Endodermal cell (in vitro differentiated cells): ENCODE measurements around the gene GOT1. TPM values are rescaled to one million over a fixed set of nuclear protein-coding genes. Genes with fewer than 3 reads are reported as not detected.

Source experiments
- DNase-seq: peaks from one replicate; pipeline ENCODE4 v3.0.0-alpha.2; 2017
- H3K27ac ChIP-seq: 2 replicates; pipeline ENCODE4 v1.5.1; 2013; ENCODE audit warnings: mild to moderate bottlenecking, low read depth, low read length, moderate library complexity
- H3K27me3 ChIP-seq: 2 replicates; pipeline ENCODE4 v1.6.1; 2013; ENCODE audit warnings: mild to moderate bottlenecking, low read length, moderate library complexity; ENCODE audit not compliant: insufficient read depth, control insufficient read depth, poor library complexity, severe bottlenecking
- H3K36me3 ChIP-seq: 2 replicates; pipeline ENCODE4 v1.7.0; 2013; ENCODE audit warnings: mild to moderate bottlenecking, low read length, moderate library complexity; ENCODE audit not compliant: control insufficient read depth, insufficient read depth
- H3K4me1 ChIP-seq: one replicate; pipeline ENCODE4 v1.7.0; 2013; ENCODE audit warnings: low read length; ENCODE audit not compliant: control insufficient read depth, insufficient read depth
- H3K4me3 ChIP-seq: 2 replicates; pipeline ENCODE4 v1.5.1; 2013; ENCODE audit warnings: mild to moderate bottlenecking, low read length, moderate library complexity
- H3K9ac ChIP-seq: 2 replicates; pipeline ENCODE4 v1.6.1; 2013; ENCODE audit warnings: mild to moderate bottlenecking, low read length, moderate library complexity; ENCODE audit not compliant: poor library complexity, severe bottlenecking; ENCODE audit errors: extremely low read depth
- H3K9me3 ChIP-seq: 2 replicates; pipeline ENCODE4 v1.6.1; 2013; ENCODE audit warnings: mild to moderate bottlenecking, low read length, moderate library complexity; ENCODE audit not compliant: control insufficient read depth
- H3K27ac Mint-ChIP-seq: 2 replicates; pipeline ENCODE4 v1.8.0; 2020; ENCODE audit warnings: mixed read lengths
- H3K27me3 Mint-ChIP-seq: 2 replicates; pipeline ENCODE4 v1.8.0; 2021; ENCODE audit warnings: mild to moderate bottlenecking, mixed read lengths; ENCODE audit not compliant: insufficient read depth
- H3K36me3 Mint-ChIP-seq: 2 replicates; pipeline ENCODE4 v1.8.0; 2020; ENCODE audit warnings: low read depth, mixed read lengths
- H3K4me1 Mint-ChIP-seq: 2 replicates; pipeline ENCODE4 v1.8.0; 2020; ENCODE audit warnings: mixed read lengths
- H3K4me3 Mint-ChIP-seq: 2 replicates; pipeline ENCODE4 v1.8.0; 2020; ENCODE audit warnings: mild to moderate bottlenecking, moderate library complexity, mixed read lengths
- H3K9me3 Mint-ChIP-seq: 2 replicates; pipeline ENCODE4 v1.8.0; 2020; ENCODE audit warnings: mild to moderate bottlenecking, mixed read lengths
- CTCF ChIP-seq: fragments of 200-600 bp; sonication (generic); conservative IDR thresholded peaks from 2 replicates; pipeline ENCODE4 v1.5.0; 2021; ENCODE audit warnings: antibody characterized with exemption, mild to moderate bottlenecking
- WGBS, 2 experiments: methylation state at CpG; one replicate each; pipeline versions ENCODE4 v1.1.5 to v1.1.7; 2013; ENCODE audit warnings: missing lambda C conversion rate in 2 of 2, mixed read lengths in 1 of 2; ENCODE audit not compliant: insufficient coverage in 1 of 2, insufficient read length in 1 of 2; 5-methylcytosine and 5-hydroxymethylcytosine counted together
- total RNA-seq, 2 donors: library from RNA; stranded (reverse); fragmentation: NEBNext Ultra II Directional in 1 of 2; extraction: Animal tissue kit (Norgen Biotek cat#: 25700) in 1 of 2; gene quantifications; 2 replicates in 1 of 2; 3 replicates in 1 of 2; pipeline ENCODE4 v1.2.1, GENCODE V29; 2021

GOT1 gene
- total RNA-seq, 2 donors from 2014 or later, result 35.1 to 36.5 TPM

GRCh38 chr10:99450624-99451498 lies 20.4 kb upstream of the GOT1 start:
- Histone ChIP-seq H3K27me3 (peaks cover 18% of the 10 kb centered on the region), H3K9me3 (no peaks in the 10 kb centered on the region), H3K4me1 (peaks cover 30% of the 10 kb centered on the region), H3K4me3 (no peak overlapping the region), H3K9ac (no peak overlapping the region), H3K27ac (no peak overlapping the region), H3K36me3 (no peaks in the 10 kb centered on the region)
- H3K27me3 Mint-ChIP-seq, result peaks cover 13% of the 10 kb centered on the region
- peak overlapping the region; percentile 37 for H3K4me3 Mint-ChIP-seq
- no peaks in the 10 kb centered on the region for H3K9me3 Mint-ChIP-seq
- peaks cover 67% of the 10 kb centered on the region for H3K4me1 Mint-ChIP-seq
- TF ChIP-seq CTCF, result no peak
- DNase-seq, result no peak
- H3K27ac Mint-ChIP-seq, result peak overlapping the region; percentile 32
- 76 to 81% methylated on average over 6 of the region's 6 CpGs for WGBS, 2 experiments
- no peaks in the 10 kb centered on the region for H3K36me3 Mint-ChIP-seq

- DNase-seq, result no peak
- H3K4me1 Mint-ChIP-seq, result peaks cover 61% of the 10 kb centered on the region
- H3K27ac ChIP-seq, result no peak overlapping the region
- TF ChIP-seq CTCF, result no peak
- H3K4me1 ChIP-seq, result peaks cover 29% of the 10 kb centered on the region
- no peaks in the 10 kb centered on the region for H3K9me3 ChIP-seq
- H3K4me3 Mint-ChIP-seq, result no peak overlapping the region
- no peaks in the 10 kb centered on the region for H3K9me3 Mint-ChIP-seq
- no peak overlapping the region for H3K9ac ChIP-seq
- WGBS, 2 experiments, result 91 to 96% methylated on average over 5 of the region's 5 CpGs
- H3K27me3 ChIP-seq, result peaks cover 18% of the 10 kb centered on the region
- H3K4me3 ChIP-seq, result no peak overlapping the region
- no peaks in the 10 kb centered on the region for H3K36me3 ChIP-seq
- peaks cover 14% of the 10 kb centered on the region for H3K27me3 Mint-ChIP-seq
- no peaks in the 10 kb centered on the region for H3K36me3 Mint-ChIP-seq
- H3K27ac Mint-ChIP-seq, result no peak overlapping the region
Observed at GRCh38 chr10:99450156-99450555, 19.7 kb upstream of the GOT1 start.

- 88 to 89% methylated on average over 2 to 3 of the region's 3 CpGs for WGBS, 2 experiments
- H3K9me3 ChIP-seq, result no peaks in the 10 kb centered on the region
- peaks cover 18% of the 10 kb centered on the region for H3K27me3 ChIP-seq
- Mint-ChIP-seq H3K27me3 (peaks cover 19% of the 10 kb centered on the region), H3K36me3 (no peaks in the 10 kb centered on the region), H3K4me3 (peak overlapping the region; percentile 15), H3K4me1 (peaks cover 57% of the 10 kb centered on the region), H3K9me3 (no peaks in the 10 kb centered on the region), H3K27ac (no peak overlapping the region)
- H3K4me3 ChIP-seq, result no peak overlapping the region
- no peak overlapping the region for H3K9ac ChIP-seq
- peaks cover 21% of the 10 kb centered on the region for H3K4me1 ChIP-seq
- TF ChIP-seq CTCF, result no peak
- H3K27ac ChIP-seq, result no peak overlapping the region
- no peaks in the 10 kb centered on the region for H3K36me3 ChIP-seq
- no peak for DNase-seq
Observed at GRCh38 chr10:99449023-99449422, 18.6 kb upstream of the GOT1 start.
